Nucleus accumbens (tissue), 56 donors: ENCODE measurements around the gene CACNA1C.

ENCODE experiments used
- DNase-seq, 56 donors: peaks; one replicate each; lab custom pipeline; 2025; lab: John Stamatoyannopoulos, UW

Gene CACNA1C

DNA sequence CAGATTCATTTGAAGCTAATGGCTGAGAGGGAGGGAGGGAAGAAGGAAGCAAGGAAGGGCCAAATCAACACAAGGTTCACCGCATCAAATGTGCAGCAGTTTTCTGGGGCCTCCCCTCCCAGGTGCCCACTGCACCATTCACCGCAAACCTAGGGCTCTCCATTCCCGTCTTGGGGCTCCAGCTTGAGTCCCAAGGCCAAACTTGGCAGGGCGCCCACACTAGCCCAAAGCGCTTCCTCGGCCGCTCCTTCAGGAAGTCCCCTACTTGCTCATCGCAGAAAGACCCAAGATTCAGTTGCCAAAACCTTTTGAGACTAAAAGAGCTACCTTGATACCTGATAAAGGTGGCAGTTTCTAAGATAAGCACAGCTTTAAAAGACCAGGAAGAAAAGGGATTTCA lies 601.5 kb downstream of the CACNA1C start:
- no peak for DNase-seq

DNA sequence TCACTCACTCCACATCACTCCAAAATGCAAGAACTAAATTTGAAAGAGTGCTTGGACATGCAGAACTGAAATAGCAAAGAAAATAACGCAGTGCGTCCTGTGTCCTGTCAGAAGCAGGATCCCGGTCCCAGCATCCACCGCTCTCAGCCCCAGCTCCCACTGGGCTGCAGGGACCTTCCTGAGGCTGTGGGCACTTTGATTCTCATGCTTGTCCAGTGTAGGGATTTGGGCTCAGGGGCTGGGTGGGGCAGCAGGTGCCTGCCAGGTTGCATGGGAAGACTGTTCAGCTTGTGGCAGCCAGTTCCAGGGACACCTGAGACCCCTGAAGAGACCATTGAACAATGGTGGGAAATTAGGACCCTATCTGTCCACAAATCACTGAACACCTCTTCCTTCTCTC lies 602.0 kb downstream of the CACNA1C start:
- DNase-seq = no peak

DNA sequence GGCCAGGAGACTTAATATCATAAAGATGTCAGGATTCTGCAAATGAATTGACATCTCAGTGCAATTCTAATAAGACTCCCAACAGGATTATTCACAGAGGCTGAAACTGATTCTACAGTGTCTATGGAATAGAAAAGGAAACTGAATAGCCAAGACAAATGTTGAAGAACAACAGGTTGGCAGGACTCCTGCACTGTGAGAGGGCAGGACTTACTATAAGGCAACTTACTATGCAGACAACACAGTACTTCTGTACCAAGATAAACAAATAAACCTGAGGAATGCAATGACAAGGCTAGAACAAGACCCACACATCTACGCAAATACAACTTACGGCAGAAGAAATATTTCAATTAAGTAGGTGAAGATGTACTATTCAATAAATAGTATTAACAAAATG lies 609.7 kb downstream of the CACNA1C start:
- no peak for DNase-seq

DNA sequence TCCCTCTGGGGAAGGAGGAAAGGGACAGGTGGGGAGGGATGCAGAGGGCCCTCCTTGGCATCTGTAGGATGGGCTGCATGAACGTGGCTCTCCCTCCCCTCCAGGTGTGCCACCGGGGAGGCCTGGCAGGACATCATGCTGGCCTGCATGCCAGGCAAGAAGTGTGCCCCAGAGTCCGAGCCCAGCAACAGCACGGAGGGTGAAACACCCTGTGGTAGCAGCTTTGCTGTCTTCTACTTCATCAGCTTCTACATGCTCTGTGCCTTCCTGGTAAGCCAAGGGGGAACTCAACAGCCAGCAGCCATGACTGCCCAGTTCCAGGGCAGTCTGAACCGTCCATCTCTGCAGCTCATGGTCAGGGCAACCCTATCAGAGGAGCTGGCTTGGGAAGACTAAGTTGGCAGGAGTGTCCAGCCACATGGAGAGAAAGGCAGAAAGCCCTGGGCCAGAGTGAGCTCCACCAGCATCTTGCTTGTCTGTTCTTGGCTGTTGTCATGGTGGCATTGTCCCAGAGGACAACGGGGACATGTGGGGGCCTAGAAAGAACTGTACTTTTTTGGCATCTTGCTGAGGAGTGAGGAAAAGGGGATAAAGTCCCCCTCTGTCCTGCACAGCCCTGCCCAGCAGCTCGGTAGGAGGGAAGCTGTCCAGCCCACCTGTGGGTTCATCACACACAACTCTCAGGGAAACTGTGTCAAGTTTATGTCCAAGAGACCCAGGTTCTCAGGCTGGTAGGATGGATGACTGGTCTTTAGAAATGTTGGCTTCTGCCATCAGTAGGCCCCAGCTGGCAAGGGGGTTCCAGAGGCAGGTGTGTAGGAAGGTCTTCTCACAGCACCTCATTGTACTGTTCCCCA lies 612.2 kb downstream of the CACNA1C start:
- DNase-seq = no peak

DNA sequence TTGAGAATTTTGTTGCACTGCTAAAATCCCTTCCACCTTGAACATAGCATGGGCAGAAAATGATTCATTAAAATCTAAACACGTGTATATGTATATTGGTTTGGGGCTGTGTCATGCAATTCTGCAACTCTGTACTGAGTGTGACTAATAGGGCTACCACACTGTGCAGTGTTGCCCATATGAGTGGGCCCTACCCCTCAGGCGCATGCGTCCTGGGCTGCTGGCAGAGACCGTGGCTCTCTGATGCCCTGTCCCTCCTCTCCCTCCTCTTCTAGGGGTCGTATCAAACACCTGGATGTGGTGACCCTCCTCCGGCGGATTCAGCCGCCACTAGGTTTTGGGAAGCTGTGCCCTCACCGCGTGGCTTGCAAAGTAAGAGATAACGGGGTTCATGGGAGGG lies 613.6 kb downstream of the CACNA1C start:
- no peak for DNase-seq

DNA sequence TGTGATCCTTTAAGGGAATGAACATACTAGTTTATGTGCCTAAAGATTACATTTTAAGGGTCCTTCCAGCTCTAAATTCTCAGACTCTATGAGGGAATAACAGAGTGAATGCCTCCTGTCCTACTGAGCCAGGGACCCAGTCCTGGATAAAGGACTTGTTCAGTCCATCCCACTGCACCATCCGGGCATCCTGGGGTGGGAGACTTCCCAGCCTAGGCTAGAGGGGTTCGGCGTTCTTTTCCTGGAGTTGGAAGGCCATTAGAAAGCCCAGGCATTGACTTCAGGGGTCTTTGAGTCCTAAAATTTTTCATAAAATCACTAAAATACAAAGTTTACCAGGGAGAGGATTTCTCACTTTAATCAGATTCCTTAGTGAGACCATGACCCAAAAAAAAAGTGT lies 614.1 kb downstream of the CACNA1C start:
- no peak for DNase-seq

DNA sequence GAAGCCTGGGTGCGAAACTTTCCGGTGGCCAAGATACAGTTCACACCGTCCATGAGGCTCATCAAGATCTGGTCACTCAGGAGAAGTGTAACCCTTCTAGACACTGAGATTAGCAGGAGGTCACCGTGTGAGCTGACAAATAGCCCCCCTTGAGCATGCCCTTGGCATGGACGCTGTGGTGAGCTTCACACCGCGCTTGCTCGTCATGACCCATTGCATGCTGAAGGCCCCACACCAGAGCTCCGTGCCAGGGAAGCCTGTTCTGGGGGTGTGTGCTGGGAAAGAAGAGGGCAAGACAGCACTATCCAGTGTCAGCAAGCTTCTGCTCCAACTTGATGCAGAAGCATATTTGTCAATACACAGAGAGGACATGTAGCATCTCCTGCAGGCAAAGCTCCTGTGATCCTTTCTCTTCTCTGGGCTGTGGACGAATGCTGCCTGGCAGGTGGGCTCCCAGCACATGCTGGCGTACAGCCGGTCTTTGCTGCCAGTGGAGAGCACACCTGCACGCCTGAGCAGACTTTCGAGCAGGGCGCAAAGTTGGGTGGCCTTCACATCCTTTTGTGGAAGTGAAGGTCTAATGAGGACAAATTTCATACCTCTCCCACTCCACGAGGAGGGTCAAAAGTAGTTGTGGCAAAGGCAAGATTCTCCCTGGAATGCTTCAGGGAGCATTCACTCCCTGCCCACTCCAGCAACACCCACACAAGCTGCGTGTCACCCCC lies 615.1 kb downstream of the CACNA1C start:
- DNase-seq = no peak

DNA sequence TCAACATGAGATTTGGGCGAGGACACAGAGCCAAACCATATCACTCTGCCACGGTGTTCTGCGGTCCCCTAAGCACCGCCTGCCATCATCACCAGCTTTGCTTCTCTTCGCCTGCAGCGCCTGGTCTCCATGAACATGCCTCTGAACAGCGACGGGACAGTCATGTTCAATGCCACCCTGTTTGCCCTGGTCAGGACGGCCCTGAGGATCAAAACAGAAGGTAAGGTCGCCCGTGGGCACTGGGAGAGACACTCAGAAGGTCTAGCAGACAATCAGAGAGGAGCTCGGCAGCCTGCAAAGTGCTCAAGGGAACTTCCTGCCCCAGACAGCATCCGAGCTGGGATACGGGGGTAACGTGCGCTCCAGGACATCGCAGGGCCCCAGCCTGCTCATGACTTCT lies 616.0 kb downstream of the CACNA1C start:
- no peak for DNase-seq

DNA sequence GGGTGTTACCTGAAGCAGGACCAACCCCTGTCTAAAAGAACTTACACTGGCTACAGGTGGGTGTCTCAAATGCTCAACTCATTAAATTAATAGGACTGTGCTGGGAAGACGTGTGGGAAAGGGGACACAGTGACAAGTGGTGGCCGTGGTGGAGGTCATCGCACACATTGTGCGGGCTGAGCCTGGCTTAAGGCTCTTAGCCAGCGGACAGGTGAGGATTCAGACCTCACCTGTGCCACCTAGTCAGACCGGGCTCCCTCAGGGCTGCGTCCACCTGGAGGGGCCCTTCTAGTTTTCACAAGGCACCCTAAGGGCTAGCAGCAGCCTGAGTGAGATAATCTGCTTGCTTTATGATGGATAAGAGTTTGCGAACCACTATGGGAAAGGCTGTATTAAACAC lies 616.8 kb downstream of the CACNA1C start:
- no peak for DNase-seq

DNA sequence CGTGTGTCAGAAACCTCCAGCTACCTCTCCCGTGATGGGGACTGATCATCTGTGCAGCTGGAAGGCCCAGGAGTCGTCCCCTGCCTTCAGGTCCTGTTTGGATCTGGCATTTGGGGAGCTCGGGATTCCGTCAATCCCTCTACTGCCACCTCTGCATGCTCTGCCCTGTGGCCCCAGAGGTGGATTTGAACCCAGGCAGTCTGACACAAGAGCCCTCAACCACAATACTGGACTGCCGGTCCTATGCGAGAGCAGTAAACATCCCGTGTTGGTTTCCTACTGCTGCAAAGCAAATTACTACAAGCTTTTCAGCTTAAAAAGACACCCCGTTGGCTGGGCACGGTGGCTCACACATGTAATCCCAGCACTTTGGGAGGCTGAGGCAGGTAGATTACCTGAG lies 620.1 kb downstream of the CACNA1C start:
- no peak for DNase-seq

DNA sequence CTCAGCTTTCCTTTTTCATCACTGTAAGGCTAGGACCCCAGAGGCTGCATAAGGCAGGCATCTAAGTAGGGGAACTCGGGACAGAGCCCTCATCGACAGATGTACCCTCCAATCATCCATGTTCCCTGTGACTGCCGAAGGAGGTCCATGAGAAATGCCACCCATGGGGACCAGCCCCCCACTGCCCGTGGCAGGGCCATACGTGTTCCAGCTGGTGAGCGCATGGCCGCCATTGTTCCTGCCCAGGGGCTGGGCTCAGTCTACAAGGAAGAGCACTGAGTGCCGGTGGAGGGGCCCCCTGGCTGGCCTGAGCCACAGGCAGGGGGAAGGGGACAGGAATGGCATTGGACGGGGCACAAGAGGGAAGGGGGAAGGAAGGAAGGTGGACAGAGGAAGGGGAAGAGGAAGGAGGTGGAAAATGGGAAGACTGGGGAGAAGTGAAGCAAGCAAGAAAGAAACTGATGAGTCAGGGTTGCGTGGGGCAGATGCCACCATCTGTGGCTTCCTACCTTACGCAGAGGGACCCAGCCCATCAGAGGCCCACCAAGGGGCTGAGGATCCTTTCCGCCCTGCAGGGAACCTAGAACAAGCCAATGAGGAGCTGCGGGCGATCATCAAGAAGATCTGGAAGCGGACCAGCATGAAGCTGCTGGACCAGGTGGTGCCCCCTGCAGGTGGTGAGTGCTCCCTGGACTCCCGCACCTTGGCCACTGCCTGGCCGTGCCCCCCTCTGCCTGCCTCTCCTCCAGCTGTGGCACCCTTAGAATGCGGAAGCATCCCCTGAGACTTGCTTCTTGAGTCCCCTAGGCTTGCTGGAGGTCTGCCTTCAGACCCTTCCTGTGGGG lies 621.4 kb downstream of the CACNA1C start:
- no peak for DNase-seq

DNA sequence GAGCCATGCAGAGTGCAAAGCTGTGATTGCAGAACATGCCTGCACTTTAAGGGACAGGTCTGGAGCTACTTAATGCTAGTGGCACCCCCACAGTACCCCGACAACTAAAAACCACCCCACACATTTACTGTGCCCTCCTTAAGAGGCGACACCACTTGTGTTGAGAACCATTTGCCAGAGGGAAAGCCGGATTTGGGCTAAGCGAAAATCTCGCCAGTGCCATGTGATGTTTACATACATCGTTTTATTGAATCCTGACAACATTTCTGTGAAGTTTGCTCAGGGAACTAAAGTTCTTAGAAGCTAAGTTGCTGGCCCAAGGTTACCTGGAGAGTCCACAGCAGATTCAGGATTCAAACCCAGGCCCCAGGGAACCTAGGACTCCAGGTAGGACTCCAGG lies 623.0 kb downstream of the CACNA1C start:
- no peak for DNase-seq

DNA sequence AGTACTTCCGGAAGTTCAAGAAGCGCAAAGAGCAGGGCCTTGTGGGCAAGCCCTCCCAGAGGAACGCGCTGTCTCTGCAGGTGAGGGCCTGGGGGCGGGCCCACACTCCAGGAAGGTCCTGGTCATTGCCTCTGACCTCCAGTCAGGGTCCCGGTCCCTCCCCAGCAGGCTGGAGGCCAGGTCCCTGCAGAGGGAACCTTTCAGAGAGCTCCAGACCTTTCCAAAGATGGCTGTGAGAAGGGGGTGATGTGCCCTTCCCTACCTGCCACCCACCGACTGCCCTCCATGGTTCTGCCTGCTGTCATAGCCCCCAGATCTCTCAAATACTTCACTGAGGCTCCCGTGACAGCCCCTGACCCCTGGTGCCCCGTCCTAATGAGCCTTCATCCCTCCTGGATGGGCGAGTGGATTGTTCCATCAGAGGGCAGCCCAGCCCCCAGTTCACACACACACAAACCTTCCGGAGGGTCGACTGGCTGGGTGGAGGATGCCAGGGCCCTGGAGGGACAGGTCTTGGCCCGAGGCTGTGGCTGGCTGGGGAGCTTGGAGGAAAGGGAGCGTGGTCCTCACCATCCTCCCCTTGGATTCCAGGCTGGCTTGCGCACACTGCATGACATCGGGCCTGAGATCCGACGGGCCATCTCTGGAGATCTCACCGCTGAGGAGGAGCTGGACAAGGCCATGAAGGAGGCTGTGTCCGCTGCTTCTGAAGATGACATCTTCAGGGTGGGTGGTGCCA lies 624.5 kb downstream of the CACNA1C start:
- DNase-seq = no peak

DNA sequence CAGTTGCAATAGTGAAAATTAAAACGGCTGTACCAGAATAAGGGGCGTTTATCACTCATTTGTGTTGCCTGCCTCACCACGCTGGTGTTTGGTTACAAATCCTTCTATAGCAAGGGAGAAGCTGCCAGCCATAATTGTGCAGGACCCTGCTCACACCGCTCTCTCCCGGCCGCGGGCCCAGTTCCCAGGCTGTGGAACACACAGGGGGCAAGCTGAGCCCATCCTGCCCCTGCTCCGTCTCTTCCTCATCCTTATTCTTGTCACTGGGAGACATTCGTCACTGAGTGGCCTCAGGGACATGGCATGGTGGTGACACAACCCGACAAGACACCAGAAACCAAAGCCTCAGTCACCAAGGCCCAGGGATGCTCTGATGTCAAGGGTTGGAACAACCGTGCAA lies 625.6 kb downstream of the CACNA1C start:
- no peak for DNase-seq

DNA sequence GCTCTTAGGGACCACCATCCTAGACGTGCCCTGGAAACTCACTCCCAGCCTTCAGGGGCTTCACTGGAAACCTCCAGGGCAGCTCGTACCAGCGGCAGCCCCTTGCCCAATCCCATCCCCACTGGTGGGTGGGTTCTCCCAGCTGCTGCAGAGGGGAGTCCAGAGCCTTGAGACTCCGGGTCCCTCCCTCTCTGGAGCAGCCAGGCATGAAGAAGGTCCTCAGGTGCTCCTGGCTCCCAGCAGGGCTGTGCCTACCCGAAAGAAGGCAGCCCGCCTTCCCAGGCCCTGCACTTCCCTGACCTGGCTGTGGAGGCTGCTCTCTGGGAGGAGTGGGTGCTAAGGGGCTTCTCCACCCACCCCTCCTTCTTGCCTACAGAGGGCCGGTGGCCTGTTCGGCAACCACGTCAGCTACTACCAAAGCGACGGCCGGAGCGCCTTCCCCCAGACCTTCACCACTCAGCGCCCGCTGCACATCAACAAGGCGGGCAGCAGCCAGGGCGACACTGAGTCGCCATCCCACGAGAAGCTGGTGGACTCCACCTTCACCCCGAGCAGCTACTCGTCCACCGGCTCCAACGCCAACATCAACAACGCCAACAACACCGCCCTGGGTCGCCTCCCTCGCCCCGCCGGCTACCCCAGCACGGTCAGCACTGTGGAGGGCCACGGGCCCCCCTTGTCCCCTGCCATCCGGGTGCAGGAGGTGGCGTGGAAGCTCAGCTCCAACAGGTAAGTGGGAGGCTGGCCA lies 626.5 kb downstream of the CACNA1C start:
- no peak for DNase-seq

DNA sequence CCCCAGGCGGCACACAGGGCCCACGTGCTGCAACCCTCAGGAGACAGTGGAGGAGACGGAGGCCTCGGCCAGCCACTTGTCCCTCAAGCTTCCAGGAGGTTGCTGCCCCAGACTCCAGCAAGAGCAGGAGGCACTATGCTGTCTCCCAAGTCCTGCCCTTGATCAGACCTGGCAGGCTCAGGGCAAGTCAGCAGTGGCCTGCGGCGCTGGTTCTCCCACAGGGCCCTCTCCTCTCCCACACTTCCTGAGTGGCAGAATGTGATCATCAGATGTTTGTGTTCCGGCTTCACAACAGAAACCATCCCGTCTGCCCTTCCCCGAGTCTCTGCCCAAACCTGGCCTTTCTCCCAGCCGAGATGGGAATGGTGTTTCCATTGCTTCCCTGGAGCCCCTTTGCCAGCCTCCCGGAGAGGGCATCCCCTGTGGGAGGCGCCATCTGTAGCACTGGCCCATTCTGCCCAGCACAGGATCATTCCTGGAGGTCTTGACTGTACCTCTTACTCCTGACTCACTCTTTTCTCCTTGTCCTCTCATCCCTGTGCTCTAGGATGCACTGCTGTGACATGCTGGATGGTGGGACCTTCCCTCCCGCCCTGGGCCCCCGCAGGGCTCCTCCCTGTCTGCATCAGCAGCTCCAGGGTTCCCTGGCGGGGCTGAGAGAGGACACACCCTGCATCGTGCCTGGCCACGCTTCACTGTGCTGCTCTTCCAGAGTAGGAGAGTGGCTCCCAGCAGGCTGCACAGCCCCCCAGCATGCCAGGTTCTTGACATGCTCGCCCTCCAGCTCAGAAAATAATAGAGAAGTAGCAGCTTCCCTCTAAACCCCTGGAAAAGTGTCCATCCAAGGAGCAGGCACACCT lies 627.3 kb downstream of the CACNA1C start:
- DNase-seq = no peak

DNA sequence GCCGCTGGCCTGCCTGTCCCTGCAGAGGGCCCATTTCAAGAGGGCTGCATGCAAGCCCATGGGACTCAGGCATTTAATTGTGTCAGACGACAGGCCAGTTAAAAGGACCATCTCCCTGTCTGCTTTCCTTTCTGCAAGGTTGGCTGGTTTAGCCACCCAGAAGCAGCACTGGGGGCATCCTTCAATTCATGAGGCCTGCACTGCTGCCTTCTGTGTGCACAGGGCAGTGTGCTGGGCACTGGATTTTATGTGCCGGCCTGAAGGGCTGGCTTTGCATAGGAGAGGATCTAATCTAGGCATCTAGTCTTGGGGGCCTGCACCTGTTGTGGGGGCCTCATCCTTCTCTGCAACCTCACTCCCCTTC lies 627.9 kb downstream of the CACNA1C start:
- no peak for DNase-seq

DNA sequence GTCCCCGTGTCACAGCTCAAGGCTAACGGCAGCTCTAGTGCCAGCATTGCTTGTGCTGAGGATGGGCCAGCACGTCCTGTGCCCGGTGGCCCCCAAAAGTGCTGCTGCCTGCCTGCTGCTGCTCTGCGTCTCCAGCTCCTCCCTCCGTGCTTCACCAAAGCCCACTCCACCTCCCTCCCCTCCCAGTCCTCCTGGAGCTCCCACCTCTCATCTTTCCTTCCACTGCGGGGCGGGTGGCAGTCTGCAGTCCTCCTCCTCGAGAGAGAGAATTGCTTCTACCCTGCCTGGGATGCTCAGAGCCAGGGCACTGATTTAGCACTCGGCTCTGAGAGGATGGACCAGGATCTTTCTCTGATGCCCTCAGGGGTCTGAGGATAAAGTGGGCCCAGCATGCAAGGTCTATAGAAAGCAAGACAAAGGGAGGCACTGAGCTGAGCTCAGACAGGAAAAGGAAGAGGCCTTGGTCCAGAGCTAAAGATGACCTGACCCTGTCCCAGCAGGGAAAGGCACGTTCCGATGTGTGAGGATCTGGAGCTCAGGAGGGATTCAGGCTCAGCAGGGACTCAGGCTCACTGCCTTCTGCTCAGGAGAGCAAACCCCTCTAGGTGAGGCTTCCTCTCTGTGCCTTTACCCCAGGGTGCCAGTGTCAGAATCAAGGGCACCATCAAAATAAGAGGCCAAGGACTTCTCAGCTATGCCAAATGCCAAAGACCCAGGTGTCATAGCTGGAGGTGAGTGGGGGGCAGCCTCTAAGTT lies 628.8 kb downstream of the CACNA1C start:
- DNase-seq = peak in 2 of 56 donors; percentile 11 to 22
